Effector CD8-positive, alpha-beta T cell (primary cell): ENCODE results near the gene TMEM185A.
"Not testable (repeated sequence)": the region's sequence is repeated elsewhere in the genome, so short reads cannot be mapped to it uniquely, and the experiment has no call there.

Experiments
- DNase-seq: peaks from one replicate; lab custom pipeline; 2025; lab: John Stamatoyannopoulos, UW

Gene TMEM185A

GRCh38 chrX:149551939-149552248 is 79.7 kb downstream of the TMEM185A start:
- not testable (repeated sequence) for DNase-seq

- DNase-seq = not testable (repeated sequence)
Observed at GRCh38 chrX:149551245-149551938, 80.2 kb downstream of the TMEM185A start.

GRCh38 chrX:149550454-149550853 is 81.1 kb downstream of the TMEM185A start:
- DNase-seq = not testable (repeated sequence)

- not testable (repeated sequence) for DNase-seq
Observed at GRCh38 chrX:149549701-149550100, 81.9 kb downstream of the TMEM185A start, which contains the start of gene HSFX3. Gene HSFX3 (minus strand): TSS chrX:149549924. CDS start chrX:149549852, 72 bp downstream.

- not testable (repeated sequence) for DNase-seq
Observed at GRCh38 chrX:149547782-149548181, 83.8 kb downstream of the TMEM185A start.

GRCh38 chrX:149546962-149547361 is 84.6 kb downstream of the TMEM185A start:
- DNase-seq = not testable (repeated sequence)
